Measurements from ENCODE around the gene LRRC4B. TPM values are rescaled to one million over a fixed set of nuclear protein-coding genes. Genes with fewer than 3 reads are reported as not detected.

Gene LRRC4B
- total RNA-seq, 6 donors from 2014 or later, result 0.69 to 5.1 (median 1.7) TPM

- peaks cover 0 to 10% (median 3%) of the 10 kb centered on the region in 4 donors for H3K36me3 ChIP-seq
- no peaks in the 10 kb centered on the region for H3K9me3 ChIP-seq
- no peak overlapping the region for H3K27ac ChIP-seq
- no peak overlapping the region for H3K4me3 ChIP-seq
- 85 to 90% methylated on average over 11 of the region's 11 CpGs for WGBS, 2 donors
- DNase-seq (no peak), ATAC-seq (ENCODE audit: low FRiP score in 2 of 2) (no peak)
- H3K4me1 ChIP-seq, result peaks cover 8 to 16% (median 10%) of the 10 kb centered on the region in 4 donors
- TF ChIP-seq POLR2A (IDR thresholded peaks at IDR 0.05) (no peak), POLR2AphosphoS5 (IDR thresholded peaks at IDR 0.05) (no peak), CTCF (IDR thresholded peaks at IDR 0.05) (no peak), EP300 (IDR thresholded peaks at IDR 0.05) (no peak)
- H3K27me3 ChIP-seq, result no peaks in the 10 kb centered on the region
These were observed 58.9 kb downstream of the LRRC4B start for GRCh38 chr19:50509366-50509765.

- peaks cover 0 to 10% (median 3%) of the 10 kb centered on the region in 4 donors for H3K36me3 ChIP-seq
- H3K27me3 ChIP-seq, result no peaks in the 10 kb centered on the region
- H3K9me3 ChIP-seq, result no peaks in the 10 kb centered on the region
- ATAC-seq (ENCODE audit: low FRiP score in 2 of 2) (no peak), DNase-seq (no peak)
- no peak overlapping the region for H3K4me3 ChIP-seq
- peaks cover 8 to 16% (median 10%) of the 10 kb centered on the region in 4 donors for H3K4me1 ChIP-seq
- H3K27ac ChIP-seq, result no peak overlapping the region
- no peak for TF ChIP-seq EP300 (IDR thresholded peaks at IDR 0.05)
- no peak for TF ChIP-seq CTCF (IDR thresholded peaks at IDR 0.05)
- TF ChIP-seq POLR2AphosphoS5 (IDR thresholded peaks at IDR 0.05), result no peak
- no peak for TF ChIP-seq POLR2A (IDR thresholded peaks at IDR 0.05)
- WGBS, 2 donors, result 87 to 93% methylated on average over 3 of the region's 3 CpGs
These were observed 59.4 kb downstream of the LRRC4B start for GRCh38 chr19:50508843-50509190.

- TF ChIP-seq EP300 (IDR thresholded peaks at IDR 0.05) (no peak), POLR2A (IDR thresholded peaks at IDR 0.05) (no peak), POLR2AphosphoS5 (IDR thresholded peaks at IDR 0.05) (no peak), CTCF (IDR thresholded peaks at IDR 0.05) (no peak)
- H3K4me1 ChIP-seq, result peaks cover 8 to 16% (median 10%) of the 10 kb centered on the region in 4 donors
- H3K4me3 ChIP-seq, result no peak overlapping the region
- peaks cover 0 to 10% (median 3%) of the 10 kb centered on the region in 4 donors for H3K36me3 ChIP-seq
- peak in 1 of 2 donors; percentile 79 for DNase-seq
- no peak overlapping the region for H3K27ac ChIP-seq
- no peaks in the 10 kb centered on the region for H3K27me3 ChIP-seq
- H3K9me3 ChIP-seq, result no peaks in the 10 kb centered on the region
- ATAC-seq (ENCODE audit: low FRiP score in 2 of 2), result no peak
- WGBS, 2 donors, result 92 to 96% methylated on average over 4 to 8 of the region's 8 CpGs
These were observed 60.9 kb downstream of the LRRC4B start for GRCh38 chr19:50507376-50507775.

GRCh38 chr19:50506700-50507099 lies 61.5 kb downstream of the LRRC4B start:
- 91 to 93% methylated on average over 4 to 9 of the region's 10 CpGs for WGBS, 2 donors
- Histone ChIP-seq H3K27ac (no peak overlapping the region), H3K4me3 (no peak overlapping the region), H3K9me3 (no peaks in the 10 kb centered on the region), H3K27me3 (no peaks in the 10 kb centered on the region), H3K36me3 (peaks cover 0 to 10% (median 3%) of the 10 kb centered on the region in 4 donors), H3K4me1 (peaks cover 8 to 16% (median 10%) of the 10 kb centered on the region in 4 donors)
- ATAC-seq (ENCODE audit: low FRiP score in 2 of 2) (no peak), DNase-seq (no peak)
- no peak for TF ChIP-seq POLR2AphosphoS5 (IDR thresholded peaks at IDR 0.05)
- no peak for TF ChIP-seq POLR2A (IDR thresholded peaks at IDR 0.05)
- no peak for TF ChIP-seq CTCF (IDR thresholded peaks at IDR 0.05)
- TF ChIP-seq EP300 (IDR thresholded peaks at IDR 0.05), result no peak

Data from upper lobe of left lung (tissue), 6 donors.